ENCODE measurements around the gene HBB.

HBB gene

GRCh38 chr11:5196067-5196466 is 30.8 kb downstream of the HBB start:
- Histone ChIP-seq H3K4ac (ENCODE audit: low read depth, low read length) (no peak overlapping the region), H2AFZ (ENCODE audit: insufficient read depth, low read length, poor library complexity) (no peak overlapping the region), H3K4me3 (ENCODE audit: low read depth, low read length) (no peak overlapping the region), H3K9me3 (ENCODE audit: insufficient read depth, low read depth, low read length) (no peaks in the 10 kb centered on the region), H4K8ac (ENCODE audit: low read depth, low read length) (no peak overlapping the region), H4K12ac (ENCODE audit: low read depth, low read length) (no peak overlapping the region), H2BK5ac (ENCODE audit: low read depth, low read length, poor library complexity) (no peak overlapping the region), H3K9ac (ENCODE audit: low read length) (no peak overlapping the region), H3K79me1 (ENCODE audit: low read length) (no peaks in the 10 kb centered on the region), H3K79me2 (ENCODE audit: control insufficient read depth, insufficient read depth, low read length, poor library complexity) (no peaks in the 10 kb centered on the region), H2BK120ac (ENCODE audit: insufficient read depth, low read length, poor library complexity) (no peak overlapping the region), H2AK5ac (ENCODE audit: low read length) (no peak overlapping the region), H2BK12ac (ENCODE audit: low read length) (no peak overlapping the region), H3K27me3 (ENCODE audit: insufficient read depth, low read length) (no peaks in the 10 kb centered on the region), H3K18ac (ENCODE audit: low read length) (no peak overlapping the region), H3K23ac (ENCODE audit: low read length) (no peak overlapping the region), H3K27ac (ENCODE audit: low read depth, low read length) (no peak overlapping the region), H4K91ac (ENCODE audit: low read depth, low read length) (no peak overlapping the region), H3K4me2 (ENCODE audit: low read length) (no peak overlapping the region), H3K4me1 (ENCODE audit: control insufficient read depth in 1 of 2, insufficient read depth in 2 of 2, low read length in 2 of 2) (no peaks in the 10 kb centered on the region), H3K36me3 (ENCODE audit: control insufficient read depth in 1 of 2, insufficient read depth in 2 of 2, low read length in 2 of 2) (no peaks in the 10 kb centered on the region), H3K14ac (ENCODE audit: low read length) (no peak overlapping the region)
- no peak for DNase-seq
- no CpG with 5 or more reads among the region's 5 CpGs for WGBS (ENCODE audit: extremely low coverage, insufficient coverage, insufficient read length)

GRCh38 chr11:5192738-5193137 is 34.1 kb downstream of the HBB start:
- H3K4me1 ChIP-seq (ENCODE audit: control insufficient read depth in 1 of 2, insufficient read depth in 2 of 2, low read length in 2 of 2): no peaks in the 10 kb centered on the region
- peaks cover 3% of the 10 kb centered on the region for H3K9me3 ChIP-seq (ENCODE audit: insufficient read depth, low read depth, low read length)
- H3K27me3 ChIP-seq (ENCODE audit: insufficient read depth, low read length): no peaks in the 10 kb centered on the region
- no peak overlapping the region for H3K4me2 ChIP-seq (ENCODE audit: low read length)
- no peak overlapping the region for H3K9ac ChIP-seq (ENCODE audit: low read length)
- H3K79me2 ChIP-seq (ENCODE audit: control insufficient read depth, insufficient read depth, low read length, poor library complexity): no peaks in the 10 kb centered on the region
- no peak overlapping the region for H2BK12ac ChIP-seq (ENCODE audit: low read length)
- H3K36me3 ChIP-seq (ENCODE audit: control insufficient read depth in 1 of 2, insufficient read depth in 2 of 2, low read length in 2 of 2): no peaks in the 10 kb centered on the region
- no peak overlapping the region for H4K12ac ChIP-seq (ENCODE audit: low read depth, low read length)
- no peak overlapping the region for H2AK5ac ChIP-seq (ENCODE audit: low read length)
- no peak overlapping the region for H3K27ac ChIP-seq (ENCODE audit: low read depth, low read length)
- no peak overlapping the region for H3K14ac ChIP-seq (ENCODE audit: low read length)
- no CpG with 5 or more reads among the region's 1 CpG for WGBS (ENCODE audit: extremely low coverage, insufficient coverage, insufficient read length)
- H3K4me3 ChIP-seq (ENCODE audit: low read depth, low read length): no peak overlapping the region
- no peak overlapping the region for H3K4ac ChIP-seq (ENCODE audit: low read depth, low read length)
- no peaks in the 10 kb centered on the region for H3K79me1 ChIP-seq (ENCODE audit: low read length)
- no peak for DNase-seq
- H2AFZ ChIP-seq (ENCODE audit: insufficient read depth, low read length, poor library complexity): no peak overlapping the region
- H4K8ac ChIP-seq (ENCODE audit: low read depth, low read length): no peak overlapping the region
- no peak overlapping the region for H3K23ac ChIP-seq (ENCODE audit: low read length)
- no peak overlapping the region for H4K91ac ChIP-seq (ENCODE audit: low read depth, low read length)
- no peak overlapping the region for H2BK120ac ChIP-seq (ENCODE audit: insufficient read depth, low read length, poor library complexity)
- no peak overlapping the region for H2BK5ac ChIP-seq (ENCODE audit: low read depth, low read length, poor library complexity)
- H3K18ac ChIP-seq (ENCODE audit: low read length): no peak overlapping the region

- Histone ChIP-seq H3K36me3 (ENCODE audit: control insufficient read depth in 1 of 2, insufficient read depth in 2 of 2, low read length in 2 of 2) (no peaks in the 10 kb centered on the region), H3K79me1 (ENCODE audit: low read length) (no peaks in the 10 kb centered on the region), H3K18ac (ENCODE audit: low read length) (no peak overlapping the region), H3K27ac (ENCODE audit: low read depth, low read length) (no peak overlapping the region), H3K4me3 (ENCODE audit: low read depth, low read length) (no peak overlapping the region), H3K79me2 (ENCODE audit: control insufficient read depth, insufficient read depth, low read length, poor library complexity) (no peaks in the 10 kb centered on the region), H3K23ac (ENCODE audit: low read length) (no peak overlapping the region), H2BK5ac (ENCODE audit: low read depth, low read length, poor library complexity) (no peak overlapping the region), H4K8ac (ENCODE audit: low read depth, low read length) (no peak overlapping the region), H2BK120ac (ENCODE audit: insufficient read depth, low read length, poor library complexity) (no peak overlapping the region), H3K9ac (ENCODE audit: low read length) (no peak overlapping the region), H2BK12ac (ENCODE audit: low read length) (no peak overlapping the region), H3K4me2 (ENCODE audit: low read length) (no peak overlapping the region), H2AK5ac (ENCODE audit: low read length) (no peak overlapping the region), H3K14ac (ENCODE audit: low read length) (no peak overlapping the region), H2AFZ (ENCODE audit: insufficient read depth, low read length, poor library complexity) (no peak overlapping the region), H3K4me1 (ENCODE audit: control insufficient read depth in 1 of 2, insufficient read depth in 2 of 2, low read length in 2 of 2) (no peaks in the 10 kb centered on the region), H4K12ac (ENCODE audit: low read depth, low read length) (no peak overlapping the region), H4K91ac (ENCODE audit: low read depth, low read length) (no peak overlapping the region), H3K4ac (ENCODE audit: low read depth, low read length) (no peak overlapping the region), H3K27me3 (ENCODE audit: insufficient read depth, low read length) (no peaks in the 10 kb centered on the region), H3K9me3 (ENCODE audit: insufficient read depth, low read depth, low read length) (peaks cover 3% of the 10 kb centered on the region)
- no peak for DNase-seq
- WGBS (ENCODE audit: extremely low coverage, insufficient coverage, insufficient read length): no CpG with 5 or more reads among the region's 2 CpGs
These were observed 38.7 kb downstream of the HBB start for GRCh38 chr11:5188201-5188600.

GRCh38 chr11:5178046-5178837 is 48.6 kb downstream of the HBB start:
- no peak overlapping the region for H3K14ac ChIP-seq (ENCODE audit: low read length)
- WGBS (ENCODE audit: extremely low coverage, insufficient coverage, insufficient read length): no CpG with 5 or more reads among the region's 10 CpGs

More at GRCh38 chr11:5178046-5178837, 48.6 kb downstream of the HBB start:
- Histone ChIP-seq H3K79me1 (ENCODE audit: low read length) (no peaks in the 10 kb centered on the region), H3K18ac (ENCODE audit: low read length) (no peak overlapping the region), H2AK5ac (ENCODE audit: low read length) (no peak overlapping the region), H3K36me3 (ENCODE audit: control insufficient read depth in 1 of 2, insufficient read depth in 2 of 2, low read length in 2 of 2) (no peaks in the 10 kb centered on the region), H3K79me2 (ENCODE audit: control insufficient read depth, insufficient read depth, low read length, poor library complexity) (no peaks in the 10 kb centered on the region), H3K4me3 (ENCODE audit: low read depth, low read length) (no peak overlapping the region), H4K8ac (ENCODE audit: low read depth, low read length) (no peak overlapping the region), H3K27me3 (ENCODE audit: insufficient read depth, low read length) (no peaks in the 10 kb centered on the region), H3K4me2 (ENCODE audit: low read length) (no peak overlapping the region), H4K91ac (ENCODE audit: low read depth, low read length) (no peak overlapping the region), H2BK120ac (ENCODE audit: insufficient read depth, low read length, poor library complexity) (no peak overlapping the region), H3K4ac (ENCODE audit: low read depth, low read length) (no peak overlapping the region), H2BK5ac (ENCODE audit: low read depth, low read length, poor library complexity) (no peak overlapping the region), H3K4me1 (ENCODE audit: control insufficient read depth in 1 of 2, insufficient read depth in 2 of 2, low read length in 2 of 2) (no peaks in the 10 kb centered on the region), H3K9me3 (ENCODE audit: insufficient read depth, low read depth, low read length) (no peaks in the 10 kb centered on the region), H3K9ac (ENCODE audit: low read length) (no peak overlapping the region), H2AFZ (ENCODE audit: insufficient read depth, low read length, poor library complexity) (no peak overlapping the region), H3K27ac (ENCODE audit: low read depth, low read length) (no peak overlapping the region), H4K12ac (ENCODE audit: low read depth, low read length) (no peak overlapping the region), H2BK12ac (ENCODE audit: low read length) (no peak overlapping the region), H3K23ac (ENCODE audit: low read length) (no peak overlapping the region)
- DNase-seq: no peak

Measured in trophoblast cell (in vitro differentiated cells and primary cell).